GM08714 (cell line): Measurements from ENCODE around the gene TMEM222.

ENCODE experiments used
- H3K4me3 ChIP-seq: fragments of 200-500 bp; sonication (Bioruptor generic); 2 replicates; pipeline ENCODE4 v1.5.1; 2014; ENCODE audit warnings: mild to moderate bottlenecking, low read length, inconsistent platforms
- ZNF274 ChIP-seq: IDR thresholded peaks from 2 replicates; pipeline ENCODE4 v1.6.1; 2012; ENCODE audit warnings: mild to moderate bottlenecking, low read depth, low read length

The TMEM222 gene

GRCh38 chr1:27355683-27356082, 33.7 kb downstream of the TMEM222 start:
- no peak for TF ChIP-seq ZNF274

GRCh38 chr1:27356277-27356618, 34.3 kb downstream of the TMEM222 start:
- TF ChIP-seq ZNF274: no peak
- H3K4me3 ChIP-seq: no peak overlapping the region

More at GRCh38 chr1:27355683-27356082, 33.7 kb downstream of the TMEM222 start:
- H3K4me3 ChIP-seq: no peak overlapping the region

- H3K4me3 ChIP-seq: no peak overlapping the region
- TF ChIP-seq ZNF274: no peak
These were observed 34.8 kb downstream of the TMEM222 start for GRCh38 chr1:27356619-27357280.

GRCh38 chr1:27357281-27358037, 35.5 kb downstream of the TMEM222 start:
- TF ChIP-seq ZNF274: no peak

GRCh38 chr1:27358038-27358927, 36.3 kb downstream of the TMEM222 start:
- no peak for TF ChIP-seq ZNF274
- no peak overlapping the region for H3K4me3 ChIP-seq

More at GRCh38 chr1:27357281-27358037, 35.5 kb downstream of the TMEM222 start:
- H3K4me3 ChIP-seq: peak overlapping the region; percentile 18; the same call in 1 of the 2 replicates

- no peak for TF ChIP-seq ZNF274
- no peak overlapping the region for H3K4me3 ChIP-seq
These were observed 37.0 kb downstream of the TMEM222 start for GRCh38 chr1:27358928-27359313.

GRCh38 chr1:27359822-27360158, 37.8 kb downstream of the TMEM222 start:
- no peak overlapping the region; the same call in 1 of the 2 replicates for H3K4me3 ChIP-seq
- no peak for TF ChIP-seq ZNF274

- peak overlapping the region; percentile 3; the same call in 1 of the 2 replicates for H3K4me3 ChIP-seq
- TF ChIP-seq ZNF274: no peak
These were observed 38.4 kb downstream of the TMEM222 start for GRCh38 chr1:27360159-27361043.

GRCh38 chr1:27361044-27361402, 39.1 kb downstream of the TMEM222 start:
- TF ChIP-seq ZNF274: no peak
- no peak overlapping the region for H3K4me3 ChIP-seq

GRCh38 chr1:27361553-27361952, 39.6 kb downstream of the TMEM222 start:
- no peak overlapping the region for H3K4me3 ChIP-seq
- no peak for TF ChIP-seq ZNF274

- no peak for TF ChIP-seq ZNF274
- H3K4me3 ChIP-seq: no peak overlapping the region
These were observed 42.1 kb downstream of the TMEM222 start for GRCh38 chr1:27363766-27364695.

- no peak for TF ChIP-seq ZNF274
- H3K4me3 ChIP-seq: no peak overlapping the region
These were observed 42.9 kb downstream of the TMEM222 start for GRCh38 chr1:27364696-27365371.
